Neuronal stem cell (in vitro differentiated cells): ENCODE measurements around the gene MAD2L1BP.

Experiments
- DNase-seq: peaks from one replicate; pipeline ENCODE4 v3.0.0-alpha.2; 2013; ENCODE audit warnings: low spot score
- H2AFZ ChIP-seq: one replicate; pipeline ENCODE4 v1.6.1; 2013; ENCODE audit warnings: mild to moderate bottlenecking, low read length, inconsistent platforms
- H2AK5ac ChIP-seq: 2 replicates; pipeline ENCODE4 v1.6.1; 2013; ENCODE audit warnings: low read depth, mild to moderate bottlenecking, inconsistent platforms, low read length, moderate library complexity, mixed read lengths
- H2BK120ac ChIP-seq: 2 replicates; pipeline ENCODE4 v1.6.1; 2013; ENCODE audit warnings: low read depth, mild to moderate bottlenecking, inconsistent platforms, low read length, moderate library complexity, mixed read lengths
- H2BK12ac ChIP-seq: one replicate; pipeline ENCODE4 v1.6.1; 2013; ENCODE audit warnings: low read length, inconsistent platforms
- H2BK15ac ChIP-seq: 2 replicates; pipeline ENCODE4 v1.6.1; 2013; ENCODE audit warnings: mild to moderate bottlenecking, low read length, inconsistent platforms, mixed read lengths
- H2BK5ac ChIP-seq: one replicate; pipeline ENCODE4 v1.6.1; 2013; ENCODE audit warnings: inconsistent platforms, mild to moderate bottlenecking, low read length, moderate library complexity
- H3K14ac ChIP-seq: one replicate; pipeline ENCODE4 v1.6.1; 2013; ENCODE audit warnings: low read length, inconsistent platforms
- H3K18ac ChIP-seq: 2 replicates; pipeline ENCODE4 v1.6.1; 2013; ENCODE audit warnings: low read length, inconsistent platforms
- H3K23ac ChIP-seq: 2 replicates; pipeline ENCODE4 v1.6.1; 2013; ENCODE audit warnings: low read depth, mild to moderate bottlenecking, mixed read lengths, low read length, inconsistent platforms; ENCODE audit not compliant: poor library complexity
- H3K27ac ChIP-seq: replicated peaks from 3 replicates; pipeline ENCODE4 v1.5.1; 2013; ENCODE audit warnings: low read length, inconsistent platforms
- H3K27me3 ChIP-seq, 3 experiments: 2 replicates each; pipeline ENCODE4 v1.6.1; 2013; ENCODE audit warnings: low read length in 3 of 3, mild to moderate bottlenecking in 2 of 3, inconsistent platforms in 1 of 3, low read depth in 1 of 3, mixed read lengths in 1 of 3, moderate library complexity in 1 of 3; ENCODE audit not compliant: control insufficient read depth in 3 of 3, insufficient read depth in 3 of 3
- H3K36me3 ChIP-seq, 2 donors: replicated peaks in 1 of 2; 2 replicates each; pipeline ENCODE4 v1.6.1; 2013; ENCODE audit warnings: low read length in 2 of 2; ENCODE audit not compliant: control insufficient read depth in 2 of 2, insufficient read depth in 2 of 2
- H3K4ac ChIP-seq: 2 replicates; pipeline ENCODE4 v1.6.1; 2013; ENCODE audit warnings: inconsistent platforms, mild to moderate bottlenecking, low read length, moderate library complexity
- H3K4me1 ChIP-seq, 2 donors: 1 replicate in 1 of 2; 2 replicates in 1 of 2; pipeline ENCODE4 v1.6.1; 2013; ENCODE audit warnings: low read length in 2 of 2, low read depth in 1 of 2; ENCODE audit not compliant: control insufficient read depth in 2 of 2, insufficient read depth in 1 of 2
- H3K4me2 ChIP-seq: one replicate; pipeline ENCODE4 v1.6.1; 2013; ENCODE audit warnings: mild to moderate bottlenecking, low read length, inconsistent platforms; ENCODE audit not compliant: insufficient read depth, poor library complexity, severe bottlenecking
- H3K4me3 ChIP-seq, 2 donors: 2 replicates each; pipeline ENCODE4 v1.5.1; 2013; ENCODE audit warnings: low read length in 2 of 2, mild to moderate bottlenecking in 2 of 2, inconsistent platforms in 1 of 2, moderate library complexity in 1 of 2
- H3K79me1 ChIP-seq: one replicate; pipeline ENCODE4 v1.6.1; 2013; ENCODE audit warnings: low read depth, mild to moderate bottlenecking, inconsistent platforms, low read length, moderate library complexity
- H3K9ac ChIP-seq: one replicate; pipeline ENCODE4 v1.6.1; 2013; ENCODE audit warnings: mild to moderate bottlenecking, low read depth, low read length, inconsistent platforms; ENCODE audit not compliant: poor library complexity
- H3K9me3 ChIP-seq, 2 donors: replicated peaks in 1 of 2; 2 replicates each; pipeline versions ENCODE3 to v1.6.1; 2013; ENCODE audit warnings: low read length in 2 of 2, mild to moderate bottlenecking in 2 of 2, inconsistent platforms in 1 of 2, low read depth in 1 of 2, mixed read lengths in 1 of 2, moderate library complexity in 1 of 2; ENCODE audit not compliant: control insufficient read depth in 2 of 2, insufficient read depth in 1 of 2
- H4K8ac ChIP-seq: one replicate; pipeline ENCODE4 v1.6.1; 2013; ENCODE audit warnings: low read depth, mild to moderate bottlenecking, inconsistent platforms, low read length, moderate library complexity
- H4K91ac ChIP-seq: one replicate; pipeline ENCODE4 v1.6.1; 2013; ENCODE audit warnings: low read length, low read depth, mild to moderate bottlenecking, inconsistent platforms; ENCODE audit not compliant: poor library complexity
- WGBS, 2 donors: extraction: QIAGEN DNeasy Blood & Tissue Kit; methylation state at CpG; one replicate each; pipeline ENCODE4 v1.1.7; 2013; ENCODE audit warnings: missing lambda C conversion rate in 2 of 2, mixed read lengths in 1 of 2; ENCODE audit not compliant: insufficient read length in 2 of 2, insufficient replicate concordance in 1 of 2; ENCODE audit errors: extremely low coverage in 2 of 2; 5-methylcytosine and 5-hydroxymethylcytosine counted together

Gene MAD2L1BP

DNA sequence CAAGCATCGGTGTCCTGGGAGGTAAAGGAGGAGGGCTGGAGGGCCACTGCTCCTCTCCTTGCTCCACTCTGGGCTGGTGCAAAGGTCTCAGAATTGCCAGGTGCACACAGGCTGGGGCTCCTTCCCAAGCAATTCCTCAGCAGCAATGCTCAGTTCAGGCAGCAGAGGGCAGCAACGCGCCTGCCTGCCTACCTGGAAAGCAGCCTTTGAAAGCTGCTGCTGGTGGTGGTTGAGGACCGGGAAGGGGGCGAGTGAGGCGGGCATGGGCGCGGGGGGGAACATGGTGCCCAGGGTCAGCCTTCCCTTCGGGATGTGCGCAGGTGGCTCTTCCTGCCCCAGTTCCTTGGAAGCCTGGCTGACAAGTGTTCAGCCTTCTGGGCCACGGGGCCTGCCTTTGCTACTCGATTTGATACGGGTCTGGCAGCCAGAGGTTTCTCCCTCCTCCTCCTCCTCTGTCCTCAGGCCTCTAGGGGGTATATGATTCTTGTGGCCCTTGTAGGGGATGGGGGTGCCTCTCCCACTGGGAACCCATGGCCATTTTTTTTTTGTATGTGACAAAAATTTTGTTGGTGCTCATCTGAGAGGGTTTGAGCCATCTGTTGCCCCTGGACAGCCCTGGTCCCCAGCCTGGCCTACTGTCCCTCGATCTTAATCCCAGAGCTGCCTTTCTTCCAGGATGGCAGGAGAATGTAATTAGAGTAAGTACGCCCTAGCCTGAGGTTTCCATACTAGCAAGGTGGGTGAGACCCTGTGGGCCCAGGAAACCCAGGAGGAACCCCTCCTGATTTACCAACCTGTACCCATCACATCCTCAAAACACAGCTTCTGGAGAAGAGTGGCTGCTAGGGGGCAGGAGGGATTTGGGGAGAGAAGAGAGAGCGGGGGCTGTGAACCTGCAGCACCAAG lies 31.9 kb downstream of the MAD2L1BP start:
- peak overlapping the region; percentile 28 for H3K4me2 ChIP-seq
- peaks cover 0 to 2% (median 0%) of the 10 kb centered on the region in 3 experiments for H3K27me3 ChIP-seq
- H4K8ac ChIP-seq = no peak overlapping the region
- H2AK5ac ChIP-seq = peak overlapping the region; percentile 54
- no peak overlapping the region for H2BK120ac ChIP-seq
- no peaks in the 10 kb centered on the region for H3K9me3 ChIP-seq
- no peak overlapping the region for H4K91ac ChIP-seq
- H3K4ac ChIP-seq = peak overlapping the region; percentile 55
- peak overlapping the region; percentile 15 for H2BK5ac ChIP-seq
- no peak overlapping the region for H3K14ac ChIP-seq
- H2BK15ac ChIP-seq = peak overlapping the region; percentile 22
- H3K79me1 ChIP-seq = no peaks in the 10 kb centered on the region
- WGBS, 2 donors = no CpG with 5 or more reads among the region's 16 CpGs
- peak overlapping the region; percentile 68 for H3K9ac ChIP-seq
- peak; percentile 74 for DNase-seq
- peaks cover 9 to 28% of the 10 kb centered on the region in 2 donors for H3K4me1 ChIP-seq
- no peak overlapping the region for H2BK12ac ChIP-seq
- H3K36me3 ChIP-seq = peaks cover 9 to 23% of the 10 kb centered on the region in 2 donors
- no peak overlapping the region for H3K4me3 ChIP-seq
- peak overlapping the region; percentile 36 for H3K27ac ChIP-seq
- no peak overlapping the region for H2AFZ ChIP-seq
- H3K23ac ChIP-seq = peak overlapping the region; percentile 46
- H3K18ac ChIP-seq = peak overlapping the region; percentile 90

- H3K27ac ChIP-seq = peak overlapping the region; percentile 36
- no peak overlapping the region for H2AFZ ChIP-seq
- no peaks in the 10 kb centered on the region for H3K9me3 ChIP-seq
- no peaks in the 10 kb centered on the region for H3K79me1 ChIP-seq
- peaks cover 9 to 28% of the 10 kb centered on the region in 2 donors for H3K4me1 ChIP-seq
- H2BK120ac ChIP-seq = no peak overlapping the region
- no peak overlapping the region for H2BK5ac ChIP-seq
- peak; percentile 29 for DNase-seq
- H3K23ac ChIP-seq = peak overlapping the region; percentile 46
- H3K14ac ChIP-seq = no peak overlapping the region
- H3K9ac ChIP-seq = peak overlapping the region; percentile 68
- peak overlapping the region; percentile 55 for H3K4ac ChIP-seq
- peak overlapping the region; percentile 90 for H3K18ac ChIP-seq
- WGBS, 2 donors = no CpG with 5 or more reads among the region's 17 CpGs
- no peak overlapping the region for H2BK12ac ChIP-seq
- no peak overlapping the region for H4K91ac ChIP-seq
- H2BK15ac ChIP-seq = peak overlapping the region; percentile 22
- peak overlapping the region; percentile 19 for H3K4me2 ChIP-seq
- peak overlapping the region; percentile 29 for H4K8ac ChIP-seq
- peaks cover 9 to 31% of the 10 kb centered on the region in 2 donors for H3K36me3 ChIP-seq
- H2AK5ac ChIP-seq = peak overlapping the region; percentile 54
- peaks cover 0 to 2% (median 0%) of the 10 kb centered on the region in 3 experiments for H3K27me3 ChIP-seq
- H3K4me3 ChIP-seq = no peak overlapping the region
Observed at GRCh38 chr6:43668151-43669028, 32.8 kb downstream of the MAD2L1BP start.

- DNase-seq = no peak
- Histone ChIP-seq H3K4me2 (no peak overlapping the region), H3K4ac (no peak overlapping the region), H3K27ac (peak overlapping the region; percentile 88), H2BK12ac (peak overlapping the region; percentile 2), H3K27me3 (peaks cover 0 to 2% (median 0%) of the 10 kb centered on the region in 3 experiments), H2BK120ac (peak overlapping the region; percentile 6), H4K91ac (peak overlapping the region; percentile 74), H4K8ac (no peak overlapping the region), H3K4me3 (no peak overlapping the region), H3K36me3 (peaks cover 16 to 40% of the 10 kb centered on the region in 2 donors), H2AK5ac (peak overlapping the region; percentile 26), H2BK5ac (peak overlapping the region; percentile 72), H3K79me1 (no peaks in the 10 kb centered on the region), H3K9ac (no peak overlapping the region), H2AFZ (no peak overlapping the region), H3K9me3 (no peaks in the 10 kb centered on the region), H2BK15ac (peak overlapping the region; percentile 13), H3K23ac (no peak overlapping the region), H3K18ac (peak overlapping the region; percentile 84), H3K4me1 (peaks cover 9 to 28% of the 10 kb centered on the region in 2 donors), H3K14ac (no peak overlapping the region)
- WGBS, 2 donors = no CpG with 5 or more reads among the region's 15 CpGs
Observed at GRCh38 chr6:43669050-43669921, 33.6 kb downstream of the MAD2L1BP start.
